Loucy (cell line): Measurements from ENCODE around the gene BBLN.

ENCODE experiments used
- EZH2phosphoT487 ChIP-seq: fragments of 200-600 bp; IDR thresholded peaks from 2 replicates; pipeline ENCODE4 v1.6.1; 2018; ENCODE audit warnings: antibody characterized with exemption, mild to moderate bottlenecking, moderate library complexity, borderline replicate concordance
- TF ChIP-seq, protein P1 (sequence below): fragments of 200-600 bp; sonication (generic); conservative IDR thresholded peaks from 2 replicates; pipeline ENCODE4 v1.5.1; 2014; ENCODE audit warnings: mild to moderate bottlenecking, antibody characterized with exemption, low read length

GRCh38 chr9:128163523-128164306, 3.6 kb downstream of the BBLN start:
- TF ChIP-seq, protein P1, sequence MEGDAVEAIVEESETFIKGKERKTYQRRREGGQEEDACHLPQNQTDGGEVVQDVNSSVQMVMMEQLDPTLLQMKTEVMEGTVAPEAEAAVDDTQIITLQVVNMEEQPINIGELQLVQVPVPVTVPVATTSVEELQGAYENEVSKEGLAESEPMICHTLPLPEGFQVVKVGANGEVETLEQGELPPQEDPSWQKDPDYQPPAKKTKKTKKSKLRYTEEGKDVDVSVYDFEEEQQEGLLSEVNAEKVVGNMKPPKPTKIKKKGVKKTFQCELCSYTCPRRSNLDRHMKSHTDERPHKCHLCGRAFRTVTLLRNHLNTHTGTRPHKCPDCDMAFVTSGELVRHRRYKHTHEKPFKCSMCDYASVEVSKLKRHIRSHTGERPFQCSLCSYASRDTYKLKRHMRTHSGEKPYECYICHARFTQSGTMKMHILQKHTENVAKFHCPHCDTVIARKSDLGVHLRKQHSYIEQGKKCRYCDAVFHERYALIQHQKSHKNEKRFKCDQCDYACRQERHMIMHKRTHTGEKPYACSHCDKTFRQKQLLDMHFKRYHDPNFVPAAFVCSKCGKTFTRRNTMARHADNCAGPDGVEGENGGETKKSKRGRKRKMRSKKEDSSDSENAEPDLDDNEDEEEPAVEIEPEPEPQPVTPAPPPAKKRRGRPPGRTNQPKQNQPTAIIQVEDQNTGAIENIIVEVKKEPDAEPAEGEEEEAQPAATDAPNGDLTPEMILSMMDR = no peak
- no peak for TF ChIP-seq EZH2phosphoT487
